Activated T-cell treated with anti-CD3 and anti-CD28 coated beads for 4 hours (primary cell): ENCODE measurements around the gene TRMT2A.
A peak's percentile ranks its signal among the peaks of the same experiment; 100 is the strongest.
"Not testable (repeated sequence)": the region's sequence is repeated elsewhere in the genome, so short reads cannot be mapped to it uniquely, and the experiment has no call there.

Experiments
- DNase-seq: peaks from one replicate; pipeline ENCODE4 v3.0.0-alpha.2; 2020

TRMT2A gene

GRCh38 chr22:20083157-20083890 lies 33.7 kb downstream of the TRMT2A start:
- DNase-seq, result no peak

- no peak for DNase-seq
Observed at GRCh38 chr22:20080776-20081654, 36.0 kb downstream of the TRMT2A start.

GRCh38 chr22:20080445-20080775 lies 36.6 kb downstream of the TRMT2A start:
- peak; percentile 55 for DNase-seq

- peak; percentile 41 for DNase-seq
Observed at GRCh38 chr22:20079745-20080444, 37.1 kb downstream of the TRMT2A start, which contains the start of gene DGCR8. TSS of gene DGCR8 (plus strand) at chr22:20080241. CDS start at chr22:20085964, 5,723 bp downstream.

- DNase-seq, result no peak
Observed at GRCh38 chr22:20076627-20077172, 40.3 kb downstream of the TRMT2A start.

GRCh38 chr22:20071524-20071972 lies 45.5 kb downstream of the TRMT2A start:
- no peak for DNase-seq

- no peak for DNase-seq
Observed at GRCh38 chr22:20069331-20070042, 47.5 kb downstream of the TRMT2A start.

GRCh38 chr22:20068640-20069039 lies 48.4 kb downstream of the TRMT2A start:
- no peak for DNase-seq

GRCh38 chr22:20067384-20067682 lies 49.7 kb downstream of the TRMT2A start:
- DNase-seq, result not testable (repeated sequence)

- DNase-seq, result no peak
Observed at GRCh38 chr22:20066617-20067383, 50.2 kb downstream of the TRMT2A start.

GRCh38 chr22:20065896-20066616 lies 51.0 kb downstream of the TRMT2A start:
- DNase-seq, result no peak

GRCh38 chr22:20064545-20065262 lies 52.3 kb downstream of the TRMT2A start:
- DNase-seq, result no peak

GRCh38 chr22:20064140-20064480 lies 52.9 kb downstream of the TRMT2A start:
- DNase-seq, result no peak

- DNase-seq, result no peak
Observed at GRCh38 chr22:20063271-20064139, 53.5 kb downstream of the TRMT2A start.

- no peak for DNase-seq
Observed at GRCh38 chr22:20062766-20063083, 54.3 kb downstream of the TRMT2A start.

- no peak for DNase-seq
Observed at GRCh38 chr22:20062043-20062765, 54.8 kb downstream of the TRMT2A start.
